HG03520 (cell line): ENCODE data around the gene CPAMD8.

Source experiments
- ATAC-seq: cut with Tn5 transposase; IDR thresholded peaks from one replicate; pipeline ENCODE4 v1.9.1; 2021; ENCODE audit warnings: mild to moderate bottlenecking, moderate library complexity; ENCODE audit not compliant: unreplicated experiment

Gene CPAMD8

GRCh38 chr19:17026706-17027534, at the start of gene CPAMD8:
CPAMD8 (minus strand) TSS chr19:17026810; CDS start chr19:17026642, 168 bp downstream.
- no peak for ATAC-seq

- no peak for ATAC-seq
Observed at GRCh38 chr19:17075864-17076542, 49.4 kb upstream of the CPAMD8 start.

GRCh38 chr19:17075035-17075863, 48.6 kb upstream of the CPAMD8 start, which contains the start of the genes HAUS8 and MYO9B:
HAUS8 (minus strand) TSS chr19:17075452; CDS start chr19:17075422, 30 bp downstream.
MYO9B (plus strand) TSS chr19:17075777; CDS start chr19:17101718, 25,941 bp downstream.
- peak; percentile 73 for ATAC-seq

GRCh38 chr19:17074634-17075034, 48.0 kb upstream of the CPAMD8 start:
- ATAC-seq, result no peak

GRCh38 chr19:17073869-17074633, 47.4 kb upstream of the CPAMD8 start:
- no peak for ATAC-seq

GRCh38 chr19:17070912-17071311, 44.3 kb upstream of the CPAMD8 start:
- no peak for ATAC-seq

- ATAC-seq, result no peak
Observed at GRCh38 chr19:17070421-17070820, 43.8 kb upstream of the CPAMD8 start.

GRCh38 chr19:17069193-17069592, 42.6 kb upstream of the CPAMD8 start:
- ATAC-seq, result no peak

GRCh38 chr19:17063428-17063827, 36.8 kb upstream of the CPAMD8 start:
- no peak for ATAC-seq

- ATAC-seq, result no peak
Observed at GRCh38 chr19:17061691-17062090, 35.1 kb upstream of the CPAMD8 start.

- no peak for ATAC-seq
Observed at GRCh38 chr19:17061205-17061604, 34.6 kb upstream of the CPAMD8 start.

GRCh38 chr19:17060802-17061201, 34.2 kb upstream of the CPAMD8 start:
- no peak for ATAC-seq

GRCh38 chr19:17058236-17058635, 31.6 kb upstream of the CPAMD8 start:
- ATAC-seq, result no peak

- ATAC-seq, result no peak
Observed at GRCh38 chr19:17055636-17056035, 29.0 kb upstream of the CPAMD8 start.

- ATAC-seq, result no peak
Observed at GRCh38 chr19:17054746-17055145, 28.1 kb upstream of the CPAMD8 start.

- no peak for ATAC-seq
Observed at GRCh38 chr19:17052439-17052838, 25.8 kb upstream of the CPAMD8 start.

GRCh38 chr19:17049711-17050280, 23.2 kb upstream of the CPAMD8 start:
- ATAC-seq, result no peak

GRCh38 chr19:17048885-17049453, 22.4 kb upstream of the CPAMD8 start:
- ATAC-seq, result no peak

- ATAC-seq, result no peak
Observed at GRCh38 chr19:17045907-17046502, 19.4 kb upstream of the CPAMD8 start.
